GM23338 (cell line): ENCODE measurements around the gene PKD1. TPM values are rescaled to one million over a fixed set of nuclear protein-coding genes. Genes with fewer than 3 reads are reported as not detected.

ENCODE experiments used
- ATAC-seq: fragments of 200-7000 bp; cut with Tn5 transposase; 3 replicates; pipeline ENCODE4 v1.9.1; 2020
- DNase-seq: peaks from one replicate; pipeline ENCODE4 v3.0.0-alpha.2; 2015; ENCODE audit warnings: low spot score
- H2AFZ ChIP-seq: fragments of 200-600 bp; sonication (generic); 2 replicates; pipeline ENCODE4 v1.8.0; 2016; ENCODE audit warnings: antibody characterized with exemption, mild to moderate bottlenecking, moderate library complexity
- H3F3A ChIP-seq: fragments of 200-600 bp; sonication (generic); replicated peaks from 2 replicates; pipeline ENCODE4 v1.8.0; 2017; ENCODE audit warnings: antibody characterized with exemption, mixed run types, low read depth
- H3K27ac ChIP-seq: fragments of 200-600 bp; sonication (generic); 2 replicates; pipeline ENCODE4 v1.6.1; 2016; ENCODE audit warnings: low read depth
- H3K27me3 ChIP-seq: fragments of 200-600 bp; sonication (generic); 2 replicates; pipeline ENCODE4 v1.8.0; 2016; ENCODE audit warnings: mild to moderate bottlenecking, mixed run types, moderate library complexity; ENCODE audit not compliant: insufficient read depth
- H3K36me3 ChIP-seq: fragments of 200-600 bp; sonication (generic); 2 replicates; pipeline ENCODE4 v1.8.0; 2016; ENCODE audit warnings: mild to moderate bottlenecking; ENCODE audit not compliant: insufficient read depth
- H3K4me1 ChIP-seq: fragments of 200-600 bp; sonication (generic); 2 replicates; pipeline ENCODE4 v1.8.0; 2016; ENCODE audit warnings: mild to moderate bottlenecking, moderate library complexity; ENCODE audit not compliant: insufficient read depth
- H3K4me2 ChIP-seq: fragments of 200-600 bp; sonication (generic); 2 replicates; pipeline ENCODE4 v1.7.1; 2017; ENCODE audit warnings: mixed run types
- H3K4me3 ChIP-seq: fragments of 200-600 bp; sonication (generic); 2 replicates; pipeline ENCODE4 v1.6.1; 2016; ENCODE audit warnings: mixed run types
- H3K79me2 ChIP-seq: fragments of 200-600 bp; sonication (generic); replicated peaks from 2 replicates; pipeline ENCODE4 v1.8.0; 2017; ENCODE audit warnings: mild to moderate bottlenecking; ENCODE audit not compliant: insufficient read depth
- H3K9me2 ChIP-seq: fragments of 200-600 bp; sonication (generic); 2 replicates; pipeline ENCODE4 v1.8.0; 2017; ENCODE audit not compliant: insufficient read depth
- H4K20me1 ChIP-seq: fragments of 200-600 bp; sonication (generic); replicated peaks from 2 replicates; pipeline ENCODE4 v1.8.0; 2017; ENCODE audit warnings: mild to moderate bottlenecking; ENCODE audit not compliant: insufficient read depth
- H3K27ac Mint-ChIP-seq: 2 replicates; pipeline ENCODE4 v1.8.0; 2020; ENCODE audit warnings: inconsistent platforms, mild to moderate bottlenecking, moderate library complexity, mixed read lengths
- H3K27me3 Mint-ChIP-seq: 3 replicates; pipeline ENCODE4 v1.8.0; 2022; ENCODE audit warnings: low read depth, mild to moderate bottlenecking, moderate library complexity, mixed read lengths, inconsistent platforms; ENCODE audit not compliant: insufficient read depth, poor library complexity
- H3K36me3 Mint-ChIP-seq: 3 replicates; pipeline ENCODE4 v1.8.0; 2021; ENCODE audit warnings: low read depth, mild to moderate bottlenecking, inconsistent platforms, moderate library complexity, mixed read lengths
- H3K4me1 Mint-ChIP-seq: 3 replicates; pipeline ENCODE4 v1.8.0; 2020; ENCODE audit warnings: mild to moderate bottlenecking, inconsistent platforms, mixed read lengths
- H3K4me3 Mint-ChIP-seq: 3 replicates; pipeline ENCODE4 v1.8.0; 2021; ENCODE audit warnings: moderate library complexity, mild to moderate bottlenecking, inconsistent platforms, mixed read lengths
- H3K9me3 Mint-ChIP-seq: 3 replicates; pipeline ENCODE4 v1.8.0; 2020; ENCODE audit warnings: moderate library complexity, mild to moderate bottlenecking, inconsistent platforms, mixed read lengths
- EZH2 ChIP-seq: fragments of 200-600 bp; sonication (generic); IDR thresholded peaks from one replicate; pipeline ENCODE4 v1.8.0; 2017; ENCODE audit warnings: antibody characterized with exemption, mild to moderate bottlenecking, low read depth; ENCODE audit not compliant: unreplicated experiment
- NANOG ChIP-seq: IDR thresholded peaks from 2 replicates; pipeline ENCODE4 v1.6.1; 2016; ENCODE audit warnings: antibody characterized with exemption, borderline replicate concordance
- POLR2AphosphoS5 ChIP-seq: IDR thresholded peaks from 2 replicates; pipeline ENCODE4 v1.6.1; 2016; ENCODE audit warnings: antibody characterized with exemption, low read depth
- REST ChIP-seq: IDR thresholded peaks from one replicate; pipeline ENCODE4 v1.6.1; 2018; ENCODE audit warnings: antibody characterized with exemption; ENCODE audit not compliant: unreplicated experiment
- STAT1 ChIP-seq: IDR thresholded peaks from one replicate; pipeline ENCODE4 v1.6.1; 2016; ENCODE audit warnings: antibody characterized with exemption; ENCODE audit not compliant: unreplicated experiment
- ZNF114 ChIP-seq: fragments of 250-450 bp; sonication (Bioruptor Pico); IDR thresholded peaks from 2 replicates; pipeline ENCODE4 v1.5.0; 2020; ENCODE audit warnings: mild to moderate bottlenecking, moderate library complexity
- polyA plus RNA-seq: library from polyadenylated mRNA; unstranded; fragments of >200 nt; fragmentation: Nextera tagmentation; extraction: Ambion mirVana; gene quantifications from 2 replicates; pipeline ENCODE4 v1.2.1, GENCODE V29; 2016
- total RNA-seq: library from RNA; depleted of rRNA; stranded (reverse); fragments of >200 nt; shearing (Covaris generic); gene quantifications from 2 replicates; pipeline ENCODE4 v1.2.3, GENCODE V29; 2014
- TF ChIP-seq, protein P1 (sequence below): fragments of 250-450 bp; sonication (Bioruptor Pico); IDR thresholded peaks from 2 replicates; pipeline ENCODE4 v1.5.0; 2020; ENCODE audit warnings: mild to moderate bottlenecking, moderate library complexity
- TF ChIP-seq, protein P2 (sequence below), 2 experiments: fragments of 200-600 bp in 1 of 2; sonication (generic) in 1 of 2; conservative IDR thresholded peaks; 2 replicates each; pipeline versions ENCODE4 v1.5.1 to v1.6.1; 2016 to 2017; ENCODE audit warnings: antibody characterized with exemption in 2 of 2, low read depth in 2 of 2, mild to moderate bottlenecking in 2 of 2, moderate library complexity in 1 of 2

PKD1 gene
- total and polyA plus RNA-seq, 2 experiments from 2014 or later: 21.1 to 107 TPM

GRCh38 chr16:2066139-2066538 is 69.6 kb downstream of the PKD1 start (continued):
- TF ChIP-seq, protein P1, sequence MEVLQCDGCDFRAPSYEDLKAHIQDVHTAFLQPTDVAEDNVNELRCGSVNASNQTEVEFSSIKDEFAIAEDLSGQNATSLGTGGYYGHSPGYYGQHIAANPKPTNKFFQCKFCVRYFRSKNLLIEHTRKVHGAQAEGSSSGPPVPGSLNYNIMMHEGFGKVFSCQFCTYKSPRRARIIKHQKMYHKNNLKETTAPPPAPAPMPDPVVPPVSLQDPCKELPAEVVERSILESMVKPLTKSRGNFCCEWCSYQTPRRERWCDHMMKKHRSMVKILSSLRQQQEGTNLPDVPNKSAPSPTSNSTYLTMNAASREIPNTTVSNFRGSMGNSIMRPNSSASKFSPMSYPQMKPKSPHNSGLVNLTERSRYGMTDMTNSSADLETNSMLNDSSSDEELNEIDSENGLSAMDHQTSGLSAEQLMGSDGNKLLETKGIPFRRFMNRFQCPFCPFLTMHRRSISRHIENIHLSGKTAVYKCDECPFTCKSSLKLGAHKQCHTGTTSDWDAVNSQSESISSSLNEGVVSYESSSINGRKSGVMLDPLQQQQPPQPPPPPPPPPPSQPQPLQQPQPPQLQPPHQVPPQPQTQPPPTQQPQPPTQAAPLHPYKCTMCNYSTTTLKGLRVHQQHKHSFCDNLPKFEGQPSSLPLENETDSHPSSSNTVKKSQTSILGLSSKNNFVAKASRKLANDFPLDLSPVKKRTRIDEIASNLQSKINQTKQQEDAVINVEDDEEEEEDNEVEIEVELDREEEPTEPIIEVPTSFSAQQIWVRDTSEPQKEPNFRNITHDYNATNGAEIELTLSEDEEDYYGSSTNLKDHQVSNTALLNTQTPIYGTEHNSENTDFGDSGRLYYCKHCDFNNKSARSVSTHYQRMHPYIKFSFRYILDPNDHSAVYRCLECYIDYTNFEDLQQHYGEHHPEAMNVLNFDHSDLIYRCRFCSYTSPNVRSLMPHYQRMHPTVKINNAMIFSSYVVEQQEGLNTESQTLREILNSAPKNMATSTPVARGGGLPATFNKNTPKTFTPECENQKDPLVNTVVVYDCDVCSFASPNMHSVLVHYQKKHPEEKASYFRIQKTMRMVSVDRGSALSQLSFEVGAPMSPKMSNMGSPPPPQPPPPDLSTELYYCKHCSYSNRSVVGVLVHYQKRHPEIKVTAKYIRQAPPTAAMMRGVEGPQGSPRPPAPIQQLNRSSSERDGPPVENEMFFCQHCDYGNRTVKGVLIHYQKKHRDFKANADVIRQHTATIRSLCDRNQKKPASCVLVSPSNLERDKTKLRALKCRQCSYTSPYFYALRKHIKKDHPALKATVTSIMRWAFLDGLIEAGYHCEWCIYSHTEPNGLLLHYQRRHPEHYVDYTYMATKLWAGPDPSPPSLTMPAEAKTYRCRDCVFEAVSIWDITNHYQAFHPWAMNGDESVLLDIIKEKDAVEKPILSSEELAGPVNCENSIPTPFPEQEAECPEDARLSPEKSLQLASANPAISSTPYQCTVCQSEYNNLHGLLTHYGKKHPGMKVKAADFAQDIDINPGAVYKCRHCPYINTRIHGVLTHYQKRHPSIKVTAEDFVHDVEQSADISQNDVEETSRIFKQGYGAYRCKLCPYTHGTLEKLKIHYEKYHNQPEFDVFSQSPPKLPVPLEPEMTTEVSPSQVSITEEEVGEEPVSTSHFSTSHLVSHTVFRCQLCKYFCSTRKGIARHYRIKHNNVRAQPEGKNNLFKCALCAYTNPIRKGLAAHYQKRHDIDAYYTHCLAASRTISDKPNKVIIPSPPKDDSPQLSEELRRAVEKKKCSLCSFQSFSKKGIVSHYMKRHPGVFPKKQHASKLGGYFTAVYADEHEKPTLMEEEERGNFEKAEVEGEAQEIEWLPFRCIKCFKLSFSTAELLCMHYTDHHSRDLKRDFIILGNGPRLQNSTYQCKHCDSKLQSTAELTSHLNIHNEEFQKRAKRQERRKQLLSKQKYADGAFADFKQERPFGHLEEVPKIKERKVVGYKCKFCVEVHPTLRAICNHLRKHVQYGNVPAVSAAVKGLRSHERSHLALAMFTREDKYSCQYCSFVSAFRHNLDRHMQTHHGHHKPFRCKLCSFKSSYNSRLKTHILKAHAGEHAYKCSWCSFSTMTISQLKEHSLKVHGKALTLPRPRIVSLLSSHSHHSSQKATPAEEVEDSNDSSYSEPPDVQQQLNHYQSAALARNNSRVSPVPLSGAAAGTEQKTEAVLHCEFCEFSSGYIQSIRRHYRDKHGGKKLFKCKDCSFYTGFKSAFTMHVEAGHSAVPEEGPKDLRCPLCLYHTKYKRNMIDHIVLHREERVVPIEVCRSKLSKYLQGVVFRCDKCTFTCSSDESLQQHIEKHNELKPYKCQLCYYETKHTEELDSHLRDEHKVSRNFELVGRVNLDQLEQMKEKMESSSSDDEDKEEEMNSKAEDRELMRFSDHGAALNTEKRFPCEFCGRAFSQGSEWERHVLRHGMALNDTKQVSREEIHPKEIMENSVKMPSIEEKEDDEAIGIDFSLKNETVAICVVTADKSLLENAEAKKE (CRISPR knock-in tag): no peak

- no peak overlapping the region for H3K27ac ChIP-seq
- H3K4me2 ChIP-seq: no peak overlapping the region
- H3K9me2 ChIP-seq: no peaks in the 10 kb centered on the region
- Mint-ChIP-seq H3K27me3 (peaks cover 7% of the 10 kb centered on the region), H3K4me1 (no peaks in the 10 kb centered on the region), H3K27ac (no peak overlapping the region), H3K4me3 (no peak overlapping the region), H3K36me3 (peaks cover 15% of the 10 kb centered on the region), H3K9me3 (no peaks in the 10 kb centered on the region)
- H3K4me3 ChIP-seq: no peak overlapping the region
- 0 out of 2 replicates have a peak, but pooled peaks cover 8% of the 10 kb centered on the region for H3K36me3 ChIP-seq
- DNase-seq: no peak
- H3F3A ChIP-seq: no peaks in the 10 kb centered on the region
- no peak overlapping the region for H2AFZ ChIP-seq
- H3K27me3 ChIP-seq: no peaks in the 10 kb centered on the region
- ATAC-seq: no peak
- no peaks in the 10 kb centered on the region for H3K4me1 ChIP-seq
- H4K20me1 ChIP-seq: no peaks in the 10 kb centered on the region; the same call in 1 of the 2 replicates
- no peaks in the 10 kb centered on the region for H3K79me2 ChIP-seq
- TF ChIP-seq STAT1 (no peak), ZNF114 (CRISPR knock-in tag) (no peak), EZH2 (no peak), NANOG (no peak), POLR2AphosphoS5 (no peak), REST (no peak)
- TF ChIP-seq, protein P2, sequence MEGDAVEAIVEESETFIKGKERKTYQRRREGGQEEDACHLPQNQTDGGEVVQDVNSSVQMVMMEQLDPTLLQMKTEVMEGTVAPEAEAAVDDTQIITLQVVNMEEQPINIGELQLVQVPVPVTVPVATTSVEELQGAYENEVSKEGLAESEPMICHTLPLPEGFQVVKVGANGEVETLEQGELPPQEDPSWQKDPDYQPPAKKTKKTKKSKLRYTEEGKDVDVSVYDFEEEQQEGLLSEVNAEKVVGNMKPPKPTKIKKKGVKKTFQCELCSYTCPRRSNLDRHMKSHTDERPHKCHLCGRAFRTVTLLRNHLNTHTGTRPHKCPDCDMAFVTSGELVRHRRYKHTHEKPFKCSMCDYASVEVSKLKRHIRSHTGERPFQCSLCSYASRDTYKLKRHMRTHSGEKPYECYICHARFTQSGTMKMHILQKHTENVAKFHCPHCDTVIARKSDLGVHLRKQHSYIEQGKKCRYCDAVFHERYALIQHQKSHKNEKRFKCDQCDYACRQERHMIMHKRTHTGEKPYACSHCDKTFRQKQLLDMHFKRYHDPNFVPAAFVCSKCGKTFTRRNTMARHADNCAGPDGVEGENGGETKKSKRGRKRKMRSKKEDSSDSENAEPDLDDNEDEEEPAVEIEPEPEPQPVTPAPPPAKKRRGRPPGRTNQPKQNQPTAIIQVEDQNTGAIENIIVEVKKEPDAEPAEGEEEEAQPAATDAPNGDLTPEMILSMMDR (conservative IDR thresholded peaks at IDR 0.05; ENCODE audit: low read depth in 2 of 2): no peak
Observed at GRCh38 chr16:2064368-2064945, 71.2 kb downstream of the PKD1 start.
